GM10847 (cell line): ENCODE results near the gene TREM1.

Experiments used
- POLR2A ChIP-seq: IDR thresholded peaks from 2 replicates; pipeline ENCODE4 v1.6.1; 2011; ENCODE audit not compliant: insufficient read length; ENCODE audit errors: extremely low read depth

Gene TREM1

DNA sequence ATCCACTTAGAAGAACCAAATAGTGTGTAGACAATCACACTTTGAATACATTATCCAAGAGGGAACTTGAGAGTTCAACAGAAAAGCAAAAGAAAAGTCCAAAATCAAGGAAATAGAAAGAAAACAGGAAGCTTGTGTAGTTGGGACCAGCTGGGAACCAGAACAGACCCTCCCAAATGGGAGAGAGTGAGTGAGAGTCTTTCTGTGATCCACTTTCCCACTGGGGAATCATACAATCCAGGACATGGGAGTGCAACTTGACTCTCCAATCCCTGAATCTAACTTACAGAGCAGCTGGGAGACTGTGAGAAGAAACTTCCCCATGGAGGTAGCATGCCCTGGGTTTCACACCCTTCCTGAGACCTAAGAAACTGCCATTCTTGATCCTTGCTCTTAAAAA lies 31.4 kb downstream of the TREM1 start:
- TF ChIP-seq POLR2A: no peak

DNA sequence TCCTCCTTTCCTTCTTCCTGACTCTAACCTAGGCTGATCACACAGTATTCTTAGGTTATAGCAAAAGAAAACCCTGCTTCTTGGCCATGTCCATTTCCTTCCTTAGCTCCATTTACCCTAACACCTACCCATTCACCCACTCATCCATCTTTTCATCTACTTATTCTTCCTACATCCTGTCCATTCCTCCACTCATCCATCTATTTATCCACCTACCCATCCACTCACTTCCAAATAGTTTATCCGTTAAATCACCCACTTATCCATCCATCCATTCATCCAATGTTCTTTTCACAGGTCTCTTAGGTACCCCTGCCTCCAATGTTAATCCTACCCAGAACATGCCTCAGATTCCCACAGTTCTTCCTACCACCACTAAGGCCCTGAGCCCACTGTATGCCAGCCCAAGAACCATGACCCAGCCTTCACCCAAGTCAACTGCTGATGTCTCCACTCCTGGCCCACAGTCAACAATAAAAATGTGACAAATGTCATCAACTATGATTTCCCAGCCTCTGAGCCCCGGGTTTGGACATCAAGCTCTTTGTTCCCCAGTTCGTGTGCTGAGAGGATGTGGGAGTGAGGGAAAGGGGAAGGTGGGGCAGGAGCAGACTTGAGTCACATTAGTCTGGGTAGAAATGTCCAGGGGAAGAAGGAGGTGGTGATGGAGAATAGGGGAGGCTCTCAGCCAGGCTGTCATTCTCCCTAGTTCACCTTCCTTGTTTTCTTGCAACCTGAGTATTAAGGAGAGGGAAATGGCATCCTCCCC lies 33.9 kb downstream of the TREM1 start:
- TF ChIP-seq POLR2A: no peak

DNA sequence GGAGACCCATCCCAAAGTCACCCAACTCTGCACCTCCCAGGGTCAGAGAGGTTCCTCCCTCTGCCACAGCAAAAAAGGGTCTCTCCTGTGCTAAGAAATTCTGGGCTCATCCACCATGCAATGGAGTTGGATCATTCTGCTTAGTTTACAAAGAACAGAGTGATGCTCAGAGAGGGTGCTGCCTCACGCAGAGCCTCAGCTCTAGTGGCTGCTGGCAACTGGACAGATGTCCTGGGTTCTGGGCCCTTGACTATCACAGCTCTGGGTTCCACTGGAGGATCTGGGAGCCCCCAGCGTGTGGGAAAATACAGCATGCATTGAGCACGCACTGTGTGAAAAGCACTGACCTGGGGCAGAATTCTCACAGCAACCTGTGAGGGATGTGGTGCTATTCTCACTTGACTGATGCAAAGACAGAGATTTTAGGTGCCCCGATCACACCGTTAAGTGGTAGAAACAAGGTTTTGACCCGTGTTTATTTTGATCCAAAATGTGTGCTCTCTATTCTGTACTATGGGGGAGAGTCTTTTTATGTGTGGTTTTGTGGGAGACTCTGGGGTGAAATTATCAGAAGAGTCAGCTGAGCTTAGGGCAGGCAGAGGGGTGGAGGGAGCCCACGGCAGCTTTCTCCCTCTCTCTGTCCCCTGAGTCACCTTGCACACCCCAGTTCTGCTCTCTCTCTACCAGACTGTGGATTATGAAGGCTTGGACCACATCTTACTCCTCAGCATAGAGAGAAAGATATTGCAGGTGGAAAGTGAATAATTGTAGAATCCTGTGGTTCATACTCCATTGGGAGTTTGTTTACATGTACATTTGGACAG lies 38.4 kb downstream of the TREM1 start:
- TF ChIP-seq POLR2A: no peak

DNA sequence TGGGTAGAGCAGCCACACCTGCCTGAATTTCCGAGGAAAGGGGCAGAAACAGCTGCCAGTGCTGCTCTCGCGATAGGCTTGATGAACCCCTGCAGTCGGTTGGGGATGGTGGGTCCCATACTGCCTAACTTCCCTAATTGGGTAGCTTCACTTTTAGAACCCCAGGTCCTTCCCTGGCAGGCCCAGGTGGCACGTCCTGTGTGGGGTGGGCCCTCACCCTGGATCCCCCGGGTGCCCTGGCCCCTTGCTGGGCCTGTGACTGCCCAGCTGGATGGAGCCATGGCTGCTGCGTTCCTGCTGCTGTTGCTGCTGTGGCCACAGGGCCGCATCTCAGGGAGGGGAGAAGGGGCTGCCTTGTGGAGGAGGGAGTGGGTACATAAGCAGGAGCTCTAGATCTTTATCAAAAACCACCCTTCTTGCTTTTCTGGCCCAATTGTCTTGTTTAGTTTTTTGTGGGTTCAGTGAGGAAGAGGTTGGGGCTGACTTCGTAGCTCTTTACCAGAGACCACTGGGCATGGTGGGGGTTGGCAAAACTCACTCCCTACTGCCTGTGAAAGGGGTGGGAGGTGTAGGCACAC lies 39.1 kb downstream of the TREM1 start:
- no peak for TF ChIP-seq POLR2A

DNA sequence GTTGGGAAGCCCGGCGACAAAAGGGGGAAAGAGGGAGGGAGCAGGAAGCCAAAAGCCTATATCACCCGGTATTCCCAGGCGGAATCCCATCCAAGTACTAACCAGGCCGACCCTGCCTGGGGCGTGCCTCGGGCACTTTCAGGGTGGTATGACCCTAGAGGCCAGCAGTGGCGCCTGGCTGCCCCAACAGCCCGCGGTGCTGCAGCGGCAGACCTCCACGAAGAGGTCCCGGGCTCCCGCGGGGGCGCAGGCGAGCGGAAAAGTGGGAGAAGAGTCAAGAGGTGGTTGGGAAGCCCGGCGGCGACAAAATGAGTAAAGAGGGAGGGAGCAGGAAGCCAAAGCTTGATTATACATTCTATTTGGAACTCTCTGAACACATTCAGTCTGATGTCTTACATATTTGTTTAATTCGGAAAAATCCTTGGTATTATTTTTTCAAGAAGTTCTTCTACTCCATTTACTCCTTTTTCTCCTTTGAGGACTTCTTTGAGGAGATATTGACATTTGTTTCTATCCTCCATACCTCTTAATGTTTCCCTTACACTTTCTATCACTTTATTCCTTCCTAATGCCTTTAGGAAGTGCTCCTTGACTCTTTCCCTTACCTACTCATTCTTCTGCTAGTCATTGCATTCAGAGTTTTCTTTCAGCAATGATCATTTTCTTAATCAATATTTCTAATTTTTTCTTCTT lies 46.9 kb downstream of the TREM1 start:
- TF ChIP-seq POLR2A: no peak

DNA sequence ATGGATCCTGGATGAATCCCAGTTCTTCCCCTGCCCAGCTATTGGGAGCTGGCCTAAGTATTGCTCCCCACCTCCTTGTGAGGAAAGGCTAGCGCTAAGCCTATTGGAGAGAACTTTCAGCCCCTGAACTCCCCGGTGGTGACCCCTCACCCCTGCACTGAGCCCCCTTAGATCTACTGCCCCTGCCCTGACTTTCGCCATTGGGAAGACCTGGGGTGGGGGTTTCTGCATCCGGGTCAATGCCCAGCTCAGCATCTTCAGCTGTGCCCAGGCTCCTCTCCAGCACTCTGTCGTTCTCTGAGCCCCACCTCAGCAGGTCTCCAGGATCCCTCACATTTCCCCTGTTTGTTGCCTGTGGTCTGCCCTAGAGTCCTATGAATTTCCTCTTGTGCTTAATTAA lies 49.4 kb downstream of the TREM1 start:
- TF ChIP-seq POLR2A: no peak

DNA sequence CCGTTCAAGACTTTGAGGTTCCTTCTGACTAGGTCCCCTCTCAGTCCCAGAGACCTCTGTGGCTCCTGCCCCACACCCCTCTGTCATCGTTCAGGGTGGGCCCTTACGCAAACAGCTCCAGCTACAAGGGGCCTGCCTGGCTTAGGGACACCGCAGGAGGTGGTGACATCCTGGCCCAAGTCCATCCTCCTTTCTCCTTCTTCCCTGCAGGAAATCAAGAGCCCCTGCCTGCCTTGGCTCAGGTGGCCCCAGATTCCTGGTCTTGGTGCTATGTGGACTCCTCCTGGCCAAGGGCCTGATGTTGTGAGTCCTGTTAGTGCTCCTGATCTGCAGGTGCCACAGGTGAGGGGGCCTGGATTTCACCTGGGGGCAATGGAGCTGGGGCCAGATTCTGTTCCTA lies 50.2 kb downstream of the TREM1 start:
- TF ChIP-seq POLR2A: no peak

DNA sequence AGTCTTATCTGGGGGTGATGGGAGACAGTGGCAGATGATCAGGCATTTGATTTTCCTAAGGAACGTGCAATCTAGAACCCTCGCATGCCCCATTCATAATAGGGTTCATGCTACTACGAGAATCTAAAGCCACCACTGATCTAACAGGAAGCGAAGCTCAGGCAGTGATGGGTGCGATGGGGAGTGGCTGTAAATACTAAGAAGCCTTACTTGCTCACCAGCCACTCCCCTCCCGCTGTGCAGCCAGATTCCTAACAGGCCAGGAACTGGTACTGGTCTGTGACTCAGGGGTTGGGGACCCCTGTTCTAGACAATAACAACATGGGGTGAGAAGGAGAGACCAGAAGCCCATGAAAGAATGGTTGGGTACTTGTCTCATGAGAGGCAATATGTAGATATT lies 53.8 kb downstream of the TREM1 start:
- TF ChIP-seq POLR2A: no peak

DNA sequence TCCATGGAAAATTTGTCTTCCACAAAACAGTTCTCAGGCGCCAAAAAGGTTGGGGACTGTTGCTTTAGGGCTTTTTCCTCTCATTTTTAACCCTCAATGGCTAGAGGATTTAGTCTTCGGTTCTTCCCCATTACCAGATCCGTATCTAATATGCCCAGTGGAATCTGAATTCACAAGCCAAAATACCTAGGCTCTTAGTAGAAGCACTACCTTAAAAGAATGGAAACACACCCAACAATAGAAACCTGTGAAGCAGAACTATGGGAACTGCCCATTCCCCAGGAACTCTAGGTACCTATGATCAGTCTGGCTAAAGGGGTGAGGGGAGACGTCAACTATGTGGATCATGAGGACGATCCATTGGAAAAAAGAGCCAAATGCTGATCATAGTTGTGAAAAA lies 55.2 kb downstream of the TREM1 start:
- no peak for TF ChIP-seq POLR2A

DNA sequence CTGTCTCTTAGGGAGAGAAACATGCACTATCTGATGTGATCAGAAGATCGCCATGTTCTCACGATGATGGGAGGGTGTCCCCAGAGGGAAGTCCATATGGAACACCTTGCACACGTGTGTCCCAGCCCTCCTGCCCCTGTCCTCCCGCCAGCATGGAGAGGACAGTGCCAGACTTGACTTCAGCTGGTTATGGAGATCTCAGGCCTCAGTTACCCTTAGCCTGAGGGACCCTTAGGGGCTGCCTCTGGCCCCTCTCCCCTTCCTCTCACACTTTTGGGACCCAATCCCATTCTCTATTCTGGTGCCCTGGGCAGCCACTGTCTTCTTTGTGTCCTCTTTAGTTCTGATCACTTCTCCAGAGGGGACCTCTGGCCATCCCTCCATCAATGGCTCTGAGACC lies 56.8 kb downstream of the TREM1 start:
- no peak for TF ChIP-seq POLR2A

DNA sequence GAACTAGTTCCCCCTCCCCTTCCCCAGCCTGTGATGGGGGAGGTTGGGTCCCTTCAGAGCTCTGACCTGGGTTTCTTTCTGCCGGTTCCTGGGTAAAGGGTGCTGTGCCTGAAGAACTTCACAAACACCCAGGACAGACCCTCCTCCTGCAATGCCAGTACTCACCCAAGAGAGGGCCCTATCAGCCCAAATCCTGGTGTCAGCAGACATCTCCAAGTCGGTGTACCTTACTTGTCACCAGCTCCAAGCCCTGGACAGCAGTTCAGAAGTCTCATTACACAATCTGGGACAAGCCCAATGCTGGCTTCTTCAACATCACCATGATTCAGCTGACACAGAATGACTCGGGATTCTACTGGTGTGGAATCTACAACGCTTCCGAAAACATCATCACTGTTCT lies 57.9 kb downstream of the TREM1 start:
- no peak for TF ChIP-seq POLR2A

DNA sequence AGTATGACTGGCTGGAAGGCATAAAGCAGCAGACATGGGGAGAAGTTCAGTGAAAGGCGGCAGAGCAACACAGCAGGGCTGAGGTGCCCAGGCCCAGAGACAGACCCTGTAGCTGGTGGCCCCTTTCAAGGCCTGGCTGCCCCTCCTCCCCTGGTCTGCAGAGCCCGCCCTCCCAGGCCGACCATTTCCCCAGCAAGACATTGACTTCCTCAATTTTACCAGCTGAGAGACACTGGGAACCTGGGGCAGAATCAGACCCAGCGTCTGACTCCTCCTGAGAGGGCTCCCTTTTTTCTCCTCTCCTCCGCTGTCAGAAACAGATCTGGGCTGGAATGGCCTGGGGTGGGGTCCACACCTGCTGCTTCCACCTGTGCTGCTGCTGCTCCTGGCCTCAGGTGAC lies 58.4 kb downstream of the TREM1 start, which contains the start of gene TREML4:
TSS of gene TREML4 (plus strand) at position 254 of the 400 bp plus-strand sequence. CDS start at position 333, 79 bp downstream.
- TF ChIP-seq POLR2A: no peak

DNA sequence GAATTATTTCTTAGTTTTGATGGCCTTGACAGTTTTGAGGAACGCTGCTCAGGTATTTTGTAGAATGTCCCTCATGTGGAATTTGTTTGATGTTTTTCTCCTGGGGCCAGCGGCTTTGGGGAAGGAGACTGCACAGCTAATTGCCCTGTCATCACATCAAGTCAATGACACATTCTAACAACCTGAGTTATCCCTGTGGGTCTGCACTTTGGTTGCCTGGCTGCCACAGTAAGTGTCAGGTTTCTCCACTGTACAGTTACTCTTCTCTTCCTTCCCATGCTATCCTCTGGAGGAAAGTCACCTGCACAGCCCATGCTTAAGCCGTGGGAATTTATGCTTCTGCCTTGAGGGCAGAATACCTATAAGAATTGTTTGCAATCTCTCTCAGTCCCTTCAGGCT lies 59.7 kb downstream of the TREM1 start:
- no peak for TF ChIP-seq POLR2A

DNA sequence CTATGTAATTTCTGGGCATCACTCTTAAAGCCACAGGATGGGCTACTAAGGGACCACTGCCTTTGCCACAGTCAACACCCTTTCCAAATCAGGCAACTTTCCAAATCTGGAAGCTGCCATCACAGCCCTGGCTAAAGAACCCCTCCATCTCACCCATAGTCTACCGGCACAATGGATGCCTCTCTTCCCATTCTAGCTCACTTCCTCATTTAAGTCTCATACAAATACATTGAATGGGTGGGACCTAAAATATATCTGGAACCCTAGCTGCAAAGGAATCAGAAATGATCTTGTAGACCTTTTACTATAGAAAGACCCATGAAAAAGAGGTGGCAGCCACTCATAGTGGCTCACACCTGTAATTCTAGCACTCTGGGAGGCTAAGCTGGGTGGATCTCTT lies 61.7 kb downstream of the TREM1 start:
- no peak for TF ChIP-seq POLR2A
